ENCODE measurements around the gene IGHMBP2. TPM values are rescaled to one million over a fixed set of nuclear protein-coding genes. Genes with fewer than 3 reads are reported as not detected.

The IGHMBP2 gene
- total RNA-seq, 1 experiment from 2014 or later = 19.3 TPM

GRCh38 chr11:68941324-68942094 lies 37.8 kb downstream of the IGHMBP2 start:
- ChIA-PET POLR2A (no interaction called here), CTCF (no interaction called here), RAD21 (ENCODE audit: low non-redundant PET in 1 of 2, low total read pairs in 2 of 2, uncharacterized antibody in 2 of 2, unreplicated experiment in 2 of 2) (interaction anchor here in 1 of 2 experiments (0.7 kb wide), 1 partner anchor 8 kb away, joined by 3 read pairs; no protein-coding TSS in a partner anchor)
- H4K20me1 ChIP-seq (ENCODE audit: insufficient read depth) = no peaks in the 10 kb centered on the region
- no peak overlapping the region for H3K4me3 ChIP-seq (replicated peaks in 1 of 2; ENCODE audit: low read depth in 1 of 2, low read length in 2 of 2)
- no TSS peak for BruUV-seq (replicated peaks)
- DNase-seq (ENCODE audit: low read depth, low spot score) (no peak), ATAC-seq (no peak)
- no peaks in the 10 kb centered on the region for H3K27me3 ChIP-seq (ENCODE audit: insufficient read depth, low read length)
- H3K36me3 ChIP-seq (ENCODE audit: control insufficient read depth in 1 of 2, insufficient read depth in 2 of 2, low read length in 2 of 2) = peaks cover 7 to 11% of the 10 kb centered on the region in 2 experiments; a peak in 2 of 4 replicates
- no peak overlapping the region for H3K27ac ChIP-seq (ENCODE audit: low read depth, low read length)
- no peak overlapping the region for H3K9ac ChIP-seq (ENCODE audit: low read length)
- intact Hi-C loops (cut with micrococcal nuclease) = no loop called here
- H3K9me2 ChIP-seq (ENCODE audit: insufficient read depth) = no peaks in the 10 kb centered on the region
- H3K9me3 ChIP-seq (ENCODE audit: control insufficient read depth in 1 of 2, insufficient read depth in 1 of 2, low read depth in 1 of 2, low read length in 2 of 2) = no peaks in the 10 kb centered on the region
- no peaks in the 10 kb centered on the region for H3K4me1 ChIP-seq (ENCODE audit: control insufficient read depth in 1 of 2, insufficient read depth in 2 of 2, low read length in 2 of 2)
- no peak overlapping the region for H3K4me2 ChIP-seq (ENCODE audit: low read length)
- no peaks in the 10 kb centered on the region for H3K79me2 ChIP-seq (ENCODE audit: insufficient read depth, low read length)
- no peak overlapping the region for H2AFZ ChIP-seq (ENCODE audit: low read depth, low read length, poor library complexity, severe bottlenecking)
- TF ChIP-seq MAX (IDR thresholded peaks at IDR 0.05) (no peak), YY1 (IDR thresholded peaks at IDR 0.05; ENCODE audit: extremely low read depth, insufficient replicate concordance, low read depth, low read length) (no peak), ZFX (IDR thresholded peaks at IDR 0.05) (no peak), EZH2 (IDR thresholded peaks at IDR 0.05) (no peak), JUND (IDR thresholded peaks at IDR 0.05) (no peak), SRF (IDR thresholded peaks at IDR 0.05; ENCODE audit: low read depth) (no peak), EGR1 (IDR thresholded peaks at IDR 0.05; ENCODE audit: low read depth) (no peak), ELF1 (IDR thresholded peaks at IDR 0.05; ENCODE audit: borderline replicate concordance, low read depth) (no peak), ATF3 (IDR thresholded peaks at IDR 0.05) (no peak), CBX3 (IDR thresholded peaks at IDR 0.05; ENCODE audit: low read depth) (no peak), POLR2AphosphoS5 (IDR thresholded peaks at IDR 0.05; ENCODE audit: low read depth, low read length) (no peak), EZH2phosphoT487 (IDR thresholded peaks at IDR 0.05; ENCODE audit: borderline replicate concordance) (no peak), FOSL1 (IDR thresholded peaks at IDR 0.05; ENCODE audit: low read depth) (no peak), CEBPB (IDR thresholded peaks at IDR 0.05; ENCODE audit: low read depth) (no peak), SIN3A (IDR thresholded peaks at IDR 0.05; ENCODE audit: low read depth) (no peak), ZBTB33 (IDR thresholded peaks at IDR 0.05; ENCODE audit: extremely low read depth, insufficient replicate concordance, low read length) (no peak), POLR2A (IDR thresholded peaks at IDR 0.05; ENCODE audit: borderline replicate concordance, extremely low read depth, insufficient read depth, insufficient read length) (no peak), ZNF274 (IDR thresholded peaks at IDR 0.05; ENCODE audit: low read depth, low read length) (no peak), CTCF (IDR thresholded peaks at IDR 0.05 in 2 of 3, conservative IDR thresholded peaks at IDR 0.05 in 1 of 3; ENCODE audit: borderline replicate concordance in 1 of 3, insufficient read depth in 1 of 3, low read depth in 2 of 3, low read length in 2 of 3) (no peak), SP1 (IDR thresholded peaks at IDR 0.05; ENCODE audit: low read depth) (no peak)

Data from HCT116 (cell line).